Testis (tissue), 3 donors: Measurements from ENCODE around the gene TBC1D21. TPM values are rescaled to one million over a fixed set of nuclear protein-coding genes. Genes with fewer than 3 reads are reported as not detected.

Experiments
- DNase-seq: peaks from one replicate; pipeline ENCODE4 v3.0.0-alpha.2; 2019
- H3K27ac ChIP-seq, 2 donors: fragments of 200-600 bp; sonication (generic); one replicate each; pipeline ENCODE4 v1.5.1; 2019
- H3K27me3 ChIP-seq: fragments of 200-600 bp; sonication (generic); one replicate; pipeline ENCODE4 v1.5.1; 2019
- H3K36me3 ChIP-seq: fragments of 200-600 bp; sonication (generic); one replicate; pipeline ENCODE4 v1.5.1; 2017; ENCODE audit warnings: low read depth; ENCODE audit errors: missing control alignments
- H3K4me1 ChIP-seq: fragments of 200-600 bp; sonication (generic); one replicate; pipeline ENCODE4 v1.5.1; 2019
- H3K4me3 ChIP-seq, 2 donors: fragments of 200-600 bp; sonication (generic); one replicate each; pipeline ENCODE4 v1.5.1; 2017 to 2019
- H3K9me3 ChIP-seq: fragments of 200-600 bp; sonication (generic); one replicate; pipeline ENCODE4 v1.5.1; 2017
- POLR2A ChIP-seq: fragments of 450-650 bp; IDR thresholded peaks from one replicate; pipeline ENCODE4 v1.6.1; 2017; ENCODE audit warnings: antibody characterized with exemption, mild to moderate bottlenecking, moderate library complexity
- WGBS, 2 donors: methylation state at CpG; one replicate each; pipeline ENCODE4 v1.1.5; 2018; 5-methylcytosine and 5-hydroxymethylcytosine counted together
- intact Hi-C: fragments of 100-400 bp; cut with DNase I; formaldehyde crosslinking; loops from one replicate; pipeline ENCODE4 v1.15.1; 2023; ENCODE audit warnings: low total_unique reads
- polyA plus RNA-seq: library from polyadenylated mRNA; stranded (reverse); fragments of 350-450 nt; fragmentation: Illumina TruSeq; extraction: RNeasy Lipid Tissue Mini Kit (QIAGEN cat#74804); gene quantifications from one replicate; pipeline ENCODE4 v1.2.3, GENCODE V29; 2014; ENCODE audit warnings: low read depth, low replicate concordance; ENCODE audit not compliant: insufficient read depth
- total RNA-seq, 2 donors: library from RNA; depleted of rRNA; stranded (reverse); fragments of >200 nt; gene quantifications; one replicate each; pipeline ENCODE4 v1.2.3, GENCODE V29; 2016
- TF ChIP-seq, protein P1 (sequence below), 3 experiments: fragments of 450-650 bp in 2 of 3; fragments of 200-600 bp in 1 of 3; sonication (generic) in 1 of 3; IDR thresholded peaks; one replicate each; pipeline ENCODE4 v1.5.1; 2016 to 2019; ENCODE audit warnings: antibody characterized with exemption in 3 of 3, mild to moderate bottlenecking in 2 of 3, moderate library complexity in 1 of 3

The TBC1D21 gene
- total and polyA plus RNA-seq, 3 donors from 2014 or later, result 17.9 to 80.2 (median 47.6) TPM

DNA sequence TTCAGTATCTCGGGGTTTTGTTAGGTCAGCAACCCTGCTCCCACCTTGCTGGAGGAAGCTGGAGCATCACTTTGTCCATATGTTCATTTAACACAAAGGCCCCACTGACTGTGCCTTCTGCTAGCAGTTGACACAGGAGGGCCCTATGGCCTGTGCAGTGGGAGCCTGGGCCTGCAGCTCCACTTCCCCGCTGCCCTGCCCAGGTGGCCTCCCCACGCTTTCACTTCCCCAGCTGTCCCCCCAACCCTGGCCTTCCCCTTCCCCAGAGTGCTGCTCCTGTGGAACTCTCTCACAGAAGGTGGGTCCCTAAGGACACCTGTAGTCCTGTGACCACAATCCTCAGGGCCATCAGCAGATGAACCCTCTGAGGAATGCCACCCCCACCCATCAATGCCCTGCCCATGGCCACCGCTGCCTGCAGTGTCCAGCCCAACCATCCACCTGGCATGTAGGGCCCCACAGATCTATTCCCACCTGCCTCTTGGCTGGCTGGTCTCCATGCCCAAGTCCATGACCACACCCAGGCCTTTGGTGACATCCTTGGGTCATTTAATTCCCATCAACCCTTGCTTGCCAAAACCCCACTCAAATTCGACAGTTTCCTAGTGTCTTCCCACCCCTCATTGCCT, 13.5 kb downstream of the TBC1D21 start:
- no peak for TF ChIP-seq POLR2A
- TF ChIP-seq, protein P1, sequence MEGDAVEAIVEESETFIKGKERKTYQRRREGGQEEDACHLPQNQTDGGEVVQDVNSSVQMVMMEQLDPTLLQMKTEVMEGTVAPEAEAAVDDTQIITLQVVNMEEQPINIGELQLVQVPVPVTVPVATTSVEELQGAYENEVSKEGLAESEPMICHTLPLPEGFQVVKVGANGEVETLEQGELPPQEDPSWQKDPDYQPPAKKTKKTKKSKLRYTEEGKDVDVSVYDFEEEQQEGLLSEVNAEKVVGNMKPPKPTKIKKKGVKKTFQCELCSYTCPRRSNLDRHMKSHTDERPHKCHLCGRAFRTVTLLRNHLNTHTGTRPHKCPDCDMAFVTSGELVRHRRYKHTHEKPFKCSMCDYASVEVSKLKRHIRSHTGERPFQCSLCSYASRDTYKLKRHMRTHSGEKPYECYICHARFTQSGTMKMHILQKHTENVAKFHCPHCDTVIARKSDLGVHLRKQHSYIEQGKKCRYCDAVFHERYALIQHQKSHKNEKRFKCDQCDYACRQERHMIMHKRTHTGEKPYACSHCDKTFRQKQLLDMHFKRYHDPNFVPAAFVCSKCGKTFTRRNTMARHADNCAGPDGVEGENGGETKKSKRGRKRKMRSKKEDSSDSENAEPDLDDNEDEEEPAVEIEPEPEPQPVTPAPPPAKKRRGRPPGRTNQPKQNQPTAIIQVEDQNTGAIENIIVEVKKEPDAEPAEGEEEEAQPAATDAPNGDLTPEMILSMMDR (IDR thresholded peaks at IDR 0.05), result no peak
- Histone ChIP-seq H3K27me3 (no peaks in the 10 kb centered on the region), H3K27ac (no peak overlapping the region), H3K36me3 (no peaks in the 10 kb centered on the region), H3K9me3 (no peaks in the 10 kb centered on the region), H3K4me1 (no peaks in the 10 kb centered on the region), H3K4me3 (no peak overlapping the region)
- WGBS, 2 donors, result 84 to 94% methylated on average over 3 to 5 of the region's 5 CpGs
- DNase-seq, result no peak
- intact Hi-C loops, result no loop called here

DNA sequence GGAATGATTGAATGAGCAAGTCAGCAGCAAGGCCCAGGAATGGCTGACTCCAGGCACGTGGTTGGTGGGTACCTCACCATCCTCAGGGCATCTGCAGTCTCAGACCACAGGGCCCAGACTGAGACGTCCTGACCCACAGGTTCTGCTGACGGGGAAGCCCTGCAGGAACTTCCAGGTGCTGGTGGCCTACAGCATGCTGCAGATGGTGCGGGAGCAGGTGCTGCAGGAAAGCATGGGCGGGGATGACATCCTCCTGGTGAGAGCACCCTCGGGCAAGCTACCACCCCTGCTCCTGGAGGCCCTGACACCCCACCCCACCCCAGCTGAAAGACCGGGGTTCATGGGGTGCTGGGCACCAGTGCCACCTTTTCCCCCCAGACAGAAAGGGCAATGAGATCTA, 14.1 kb downstream of the TBC1D21 start:
- TF ChIP-seq, protein P1 (IDR thresholded peaks at IDR 0.05), result no peak
- no peak for TF ChIP-seq POLR2A
- Histone ChIP-seq H3K27me3 (no peaks in the 10 kb centered on the region), H3K36me3 (no peaks in the 10 kb centered on the region), H3K27ac (no peak overlapping the region), H3K4me3 (no peak overlapping the region), H3K4me1 (no peaks in the 10 kb centered on the region), H3K9me3 (no peaks in the 10 kb centered on the region)
- 86 to 88% methylated on average over 5 to 7 of the region's 7 CpGs for WGBS, 2 donors
- intact Hi-C loops, result no loop called here
- no peak for DNase-seq

DNA sequence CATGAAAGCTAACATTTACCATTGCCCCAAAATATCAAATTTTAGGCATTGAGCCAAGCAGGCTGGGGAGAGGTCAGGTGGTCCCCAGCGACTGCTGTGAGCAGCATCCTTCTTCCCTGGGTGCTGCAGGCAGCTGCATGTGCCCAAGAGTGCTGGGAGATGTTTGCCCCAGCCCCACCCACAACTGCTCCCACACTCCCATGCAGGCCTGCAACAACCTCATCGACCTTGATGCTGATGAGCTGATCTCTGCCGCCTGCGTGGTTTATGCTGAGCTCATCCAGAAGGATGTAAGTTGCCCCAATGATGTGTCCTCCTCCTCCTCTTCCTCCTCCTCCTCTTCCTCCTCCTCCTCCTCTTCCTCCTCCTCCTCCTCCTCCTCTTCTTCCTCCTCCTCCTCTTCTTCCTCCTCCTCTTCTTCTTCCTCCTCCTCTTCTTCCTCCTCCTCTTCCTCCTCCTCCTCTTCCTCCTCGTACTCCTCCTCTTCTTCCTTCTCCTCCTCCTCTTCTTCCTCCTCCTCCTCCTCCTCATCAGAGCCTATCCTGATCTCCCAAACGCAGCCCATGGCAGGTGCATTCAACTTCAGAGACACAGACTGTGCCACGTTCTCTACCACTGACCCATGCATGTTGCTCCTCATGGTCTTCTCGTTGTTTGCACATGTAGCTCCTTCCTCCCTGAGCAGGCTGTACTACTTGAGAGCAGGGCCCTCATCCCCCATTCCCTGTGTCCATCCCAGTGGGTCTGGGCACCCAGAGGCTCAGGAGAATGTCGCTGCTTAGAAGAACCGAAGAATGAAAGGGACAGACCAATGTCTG, 15.1 kb downstream of the TBC1D21 start:
- no peaks in the 10 kb centered on the region for H3K27me3 ChIP-seq
- H3K4me3 ChIP-seq, result no peak overlapping the region
- intact Hi-C loops, result no loop called here
- 66 to 76% methylated on average over 10 of the region's 10 CpGs for WGBS, 2 donors
- H3K9me3 ChIP-seq, result no peaks in the 10 kb centered on the region
- no peaks in the 10 kb centered on the region for H3K4me1 ChIP-seq
- H3K27ac ChIP-seq, result no peak overlapping the region
- peak; percentile 60 for DNase-seq
- TF ChIP-seq POLR2A, result no peak
- TF ChIP-seq, protein P1 (IDR thresholded peaks at IDR 0.05), result no peak
- no peaks in the 10 kb centered on the region for H3K36me3 ChIP-seq

DNA sequence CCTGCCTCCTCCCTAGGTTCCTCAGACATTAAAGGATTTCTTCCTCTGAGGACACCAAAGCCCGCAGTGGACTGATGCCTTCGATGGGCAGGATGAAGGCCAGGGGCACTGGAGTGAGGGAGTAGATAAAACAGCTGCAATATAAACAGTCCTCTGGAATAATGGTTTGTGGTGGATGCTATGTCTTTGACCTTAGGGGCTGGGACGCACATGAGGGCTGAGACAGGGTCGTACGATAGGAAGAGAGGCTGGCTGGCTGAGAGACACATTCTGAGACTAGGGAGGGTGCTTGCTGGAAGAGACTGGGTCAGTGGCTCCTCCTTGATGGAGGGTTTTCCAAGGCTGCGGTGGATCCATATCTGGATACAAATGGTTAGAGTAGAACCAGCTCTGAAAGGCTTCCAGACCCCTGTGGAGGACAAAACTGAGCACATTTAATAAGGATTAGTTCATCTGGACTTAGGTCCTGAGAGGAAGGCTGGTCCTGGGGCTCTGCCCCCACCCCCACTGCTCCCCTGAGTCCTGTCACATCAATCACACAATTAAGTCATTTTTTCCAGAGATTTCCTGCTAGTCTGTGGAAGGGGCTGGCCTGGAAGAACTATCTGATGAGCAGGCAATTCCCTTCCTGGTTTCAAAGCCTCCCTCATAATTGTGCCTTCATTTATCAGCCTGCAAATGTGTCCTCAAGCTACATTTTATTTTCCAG, 15.8 kb downstream of the TBC1D21 start:
- no peaks in the 10 kb centered on the region for H3K36me3 ChIP-seq
- no peaks in the 10 kb centered on the region for H3K9me3 ChIP-seq
- intact Hi-C loops, result no loop called here
- DNase-seq, result no peak
- TF ChIP-seq POLR2A, result no peak
- 71 to 72% methylated on average over 6 of the region's 6 CpGs for WGBS, 2 donors
- no peak overlapping the region for H3K27ac ChIP-seq
- H3K27me3 ChIP-seq, result no peaks in the 10 kb centered on the region
- H3K4me1 ChIP-seq, result no peaks in the 10 kb centered on the region
- H3K4me3 ChIP-seq, result no peak overlapping the region

DNA sequence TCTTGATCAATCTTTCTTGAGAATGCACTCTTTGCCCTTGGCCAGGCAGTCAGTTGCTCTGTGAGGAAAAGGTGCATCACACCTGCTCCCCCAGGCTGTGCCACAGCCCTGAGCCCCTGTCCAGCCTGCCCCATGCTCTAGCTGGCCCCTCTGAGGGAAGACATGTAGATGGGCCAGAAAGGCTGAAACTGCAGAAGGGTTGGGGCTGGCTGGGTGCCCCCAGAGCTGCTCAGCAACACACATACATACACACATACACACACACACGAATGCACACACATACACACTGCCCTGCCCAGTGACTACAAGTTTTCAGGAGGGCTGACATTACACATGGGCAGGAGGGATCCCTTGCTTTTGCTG, 16.4 kb downstream of the TBC1D21 start:
- intact Hi-C loops, result no loop called here
- DNase-seq, result no peak

More for the DNA sequence above, 16.4 kb downstream of the TBC1D21 start:
- Histone ChIP-seq H3K27ac (no peak overlapping the region), H3K4me3 (no peak overlapping the region), H3K27me3 (no peaks in the 10 kb centered on the region), H3K9me3 (no peaks in the 10 kb centered on the region), H3K36me3 (no peaks in the 10 kb centered on the region), H3K4me1 (no peaks in the 10 kb centered on the region)
- WGBS, 2 donors, result 56 to 76% methylated on average over 1 of the region's 1 CpG
- TF ChIP-seq, protein P1 (IDR thresholded peaks at IDR 0.05), result no peak
- no peak for TF ChIP-seq POLR2A
